NCI-H2171 treated with DMSO at 0.1 percent for 48 hours (cell line): Measurements from ENCODE around the gene SUSD4.

ENCODE experiments used
- DNase-seq: peaks from one replicate; lab custom pipeline; 2025; lab: John Stamatoyannopoulos, UW

The SUSD4 gene

GRCh38 chr1:223211323-223211985 is 152.5 kb downstream of the SUSD4 start:
- peak; percentile 17 for DNase-seq

- DNase-seq, result no peak
Measured at GRCh38 chr1:223210788-223211120, 153.2 kb downstream of the SUSD4 start.

- DNase-seq, result no peak
Measured at GRCh38 chr1:223209992-223210787, 153.8 kb downstream of the SUSD4 start.

GRCh38 chr1:223209293-223209898 is 154.6 kb downstream of the SUSD4 start:
- no peak for DNase-seq

GRCh38 chr1:223208164-223209076 is 155.6 kb downstream of the SUSD4 start:
- DNase-seq, result no peak

GRCh38 chr1:223207293-223208066 is 156.5 kb downstream of the SUSD4 start:
- DNase-seq, result peak; percentile 65

- DNase-seq, result no peak
Measured at GRCh38 chr1:223204424-223204823, 159.6 kb downstream of the SUSD4 start.

GRCh38 chr1:223203694-223204093 is 160.3 kb downstream of the SUSD4 start:
- no peak for DNase-seq

- no peak for DNase-seq
Measured at GRCh38 chr1:223203034-223203408, 161.0 kb downstream of the SUSD4 start.

GRCh38 chr1:223202376-223203033 is 161.5 kb downstream of the SUSD4 start:
- no peak for DNase-seq

DNA sequence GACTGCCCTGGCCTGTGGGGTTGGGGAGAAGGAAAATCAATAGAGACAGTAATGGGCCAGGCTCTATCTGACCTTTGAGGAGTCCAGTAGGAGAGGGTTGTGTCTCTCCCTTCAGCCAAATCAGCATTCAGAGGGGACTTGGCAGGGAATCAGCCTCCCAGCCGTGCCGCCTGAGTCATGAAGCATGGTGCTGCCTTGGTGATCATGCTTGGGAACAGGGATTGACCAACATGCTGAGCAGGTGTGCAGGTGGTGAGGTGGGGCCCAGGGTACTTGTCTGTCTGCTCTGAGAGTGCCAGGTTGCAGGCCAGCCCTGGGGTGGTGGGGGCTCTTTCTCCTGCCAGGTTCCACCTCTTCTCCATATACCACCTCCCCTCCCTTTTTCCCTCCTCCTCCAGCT is 162.0 kb downstream of the SUSD4 start:
- DNase-seq, result peak; percentile 39

DNA sequence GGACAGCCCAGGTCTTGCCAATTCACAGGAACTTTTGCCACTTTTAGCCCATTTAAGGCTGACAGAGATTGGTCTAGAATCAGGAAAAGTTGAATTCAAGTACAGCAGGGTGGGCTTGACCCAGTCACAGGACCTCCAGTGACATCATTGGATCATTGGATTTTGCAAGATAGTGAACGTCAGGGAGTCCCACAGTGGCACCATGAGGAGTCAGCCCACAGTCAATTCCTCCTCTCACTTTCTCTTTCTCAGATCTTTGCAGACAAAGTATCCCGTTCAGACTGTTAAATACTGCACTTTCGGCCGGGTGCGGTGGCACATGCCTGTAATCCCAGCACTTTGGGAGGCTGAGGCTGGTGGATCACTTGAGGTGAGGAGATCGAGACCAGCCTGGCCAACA is 163.1 kb downstream of the SUSD4 start:
- no peak for DNase-seq

GRCh38 chr1:223199094-223199647 is 164.8 kb downstream of the SUSD4 start:
- DNase-seq, result no peak

- no peak for DNase-seq
Measured at GRCh38 chr1:223198628-223198965, 165.4 kb downstream of the SUSD4 start.

DNA sequence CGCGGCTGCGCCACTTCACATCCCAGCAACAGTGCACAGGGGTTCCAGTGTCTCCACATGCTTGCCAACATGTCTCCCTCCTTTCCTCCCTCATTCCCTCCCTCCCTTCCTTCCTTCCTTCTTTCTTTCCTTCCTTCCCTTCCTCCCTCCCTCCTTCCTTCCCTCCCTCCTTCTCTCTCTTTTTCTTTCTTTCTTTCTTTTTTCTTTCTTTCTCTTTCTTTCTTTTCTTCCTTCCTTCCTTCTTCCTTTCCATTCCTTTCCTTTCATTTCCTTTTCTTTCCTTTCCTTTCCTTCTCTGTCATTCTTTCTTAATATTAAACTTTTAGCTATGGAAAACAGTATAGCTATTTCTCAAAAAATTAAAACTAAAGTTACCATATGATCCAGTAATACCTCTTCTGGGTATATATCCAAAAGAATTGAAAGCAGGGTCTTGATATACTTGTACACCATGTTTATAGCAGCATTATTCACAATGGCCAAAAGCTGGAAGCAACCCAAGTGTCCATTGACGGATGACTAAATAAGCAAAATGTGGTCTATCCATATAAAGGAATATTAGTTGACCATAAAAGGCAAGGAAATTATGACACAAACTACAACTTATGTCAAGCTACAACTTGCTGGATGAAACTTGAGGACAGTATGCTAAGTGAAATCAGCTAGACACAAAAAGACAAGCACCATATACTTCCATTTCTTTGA is 165.9 kb downstream of the SUSD4 start:
- no peak for DNase-seq

GRCh38 chr1:223189903-223190724 is 173.9 kb downstream of the SUSD4 start:
- DNase-seq, result no peak

DNA sequence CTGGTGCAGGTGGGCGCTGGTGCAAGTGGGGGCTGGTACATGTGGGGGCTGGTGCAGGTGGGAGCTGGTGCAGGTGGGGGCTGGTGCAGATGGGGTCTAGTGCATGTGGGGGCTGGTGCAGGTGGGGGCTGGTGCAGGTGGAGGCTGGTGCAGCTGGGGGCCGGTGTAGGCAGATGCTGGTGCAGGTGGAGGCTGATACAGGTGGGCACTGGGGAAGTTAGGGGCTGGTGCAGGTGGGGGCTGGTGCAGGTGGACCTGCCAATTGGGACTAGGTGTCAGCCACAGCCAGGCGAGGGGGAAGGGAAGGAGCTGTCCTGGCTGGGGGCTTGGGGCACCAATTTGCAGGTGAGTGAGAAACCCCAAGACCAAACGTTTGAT is 174.5 kb downstream of the SUSD4 start:
- DNase-seq, result no peak

DNA sequence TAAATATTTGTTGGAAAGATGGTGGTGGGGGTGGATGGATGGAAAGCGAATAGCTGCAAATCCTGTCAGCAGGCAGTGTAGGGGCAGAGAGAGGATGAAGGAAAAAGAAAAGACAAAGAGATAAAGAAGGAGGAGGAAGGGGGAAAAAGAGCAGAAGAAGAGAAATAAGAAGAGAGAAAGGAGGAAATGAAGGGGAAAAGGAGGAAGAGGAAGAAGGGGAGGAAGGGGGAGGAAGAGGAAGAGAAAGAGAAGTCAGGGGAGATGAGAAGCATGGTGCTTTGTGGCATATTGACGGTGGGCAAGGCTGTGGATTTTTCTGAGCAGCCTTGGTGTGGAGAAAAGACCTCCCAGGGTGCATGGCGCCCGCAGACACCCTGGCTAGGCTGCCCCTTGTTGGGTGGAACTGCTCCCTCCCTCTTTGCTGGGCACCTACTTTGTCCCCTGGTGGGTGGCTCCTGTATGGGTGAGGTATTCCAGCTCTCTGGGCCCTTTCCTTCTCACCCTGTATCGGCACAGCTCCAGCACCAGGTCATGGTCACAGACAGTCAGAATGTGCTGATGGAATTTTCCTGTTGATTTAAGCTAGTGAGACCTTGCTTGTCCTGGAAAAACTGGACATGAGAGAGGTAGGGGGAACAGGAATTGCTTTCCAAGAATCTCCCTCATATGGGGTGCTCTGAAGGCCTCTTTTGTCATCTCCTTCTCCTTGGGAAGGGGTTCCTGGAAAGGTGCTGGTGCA is 175.2 kb downstream of the SUSD4 start:
- DNase-seq, result no peak

- DNase-seq, result no peak
Measured at GRCh38 chr1:223186800-223187199, 177.2 kb downstream of the SUSD4 start.
